KMS-11 (cell line): Measurements from ENCODE around the gene NKAIN2.

ENCODE experiments used
- H2AFZ ChIP-seq: fragments of 200-600 bp; sonication (generic); 2 replicates; pipeline ENCODE4 v1.6.1; 2016; ENCODE audit warnings: antibody characterized with exemption, mixed run types, low read depth
- H3K27ac ChIP-seq: fragments of 200-600 bp; sonication (generic); 2 replicates; pipeline ENCODE4 v1.6.1; 2016; ENCODE audit warnings: mild to moderate bottlenecking, mixed run types
- H3K27me3 ChIP-seq: fragments of 200-600 bp; sonication (generic); 2 replicates; pipeline ENCODE4 v1.6.1; 2017; ENCODE audit warnings: mild to moderate bottlenecking, low read depth, mixed run types, moderate library complexity; ENCODE audit not compliant: insufficient read depth
- H3K36me3 ChIP-seq: fragments of 200-600 bp; sonication (generic); 2 replicates; pipeline ENCODE4 v1.6.1; 2017; ENCODE audit warnings: mild to moderate bottlenecking, mixed run types; ENCODE audit not compliant: insufficient read depth
- H3K4me1 ChIP-seq: fragments of 200-600 bp; sonication (generic); 2 replicates; pipeline ENCODE4 v1.6.1; 2016; ENCODE audit warnings: mild to moderate bottlenecking, low read depth, mixed run types; ENCODE audit not compliant: poor library complexity, severe bottlenecking
- H3K4me2 ChIP-seq: fragments of 200-600 bp; sonication (generic); 2 replicates; pipeline ENCODE4 v1.7.0; 2016; ENCODE audit warnings: mild to moderate bottlenecking, mixed run types
- H3K4me3 ChIP-seq: fragments of 200-600 bp; sonication (generic); IDR thresholded peaks from 2 replicates; pipeline ENCODE4 v1.6.1; 2017; ENCODE audit warnings: low read depth, low read length, mixed read lengths; ENCODE audit not compliant: insufficient read depth
- H3K79me2 ChIP-seq: fragments of 200-600 bp; sonication (generic); 2 replicates; pipeline ENCODE4 v1.6.1; 2016; ENCODE audit warnings: low read depth, mixed run types; ENCODE audit not compliant: insufficient read depth
- H3K9ac ChIP-seq: fragments of 200-600 bp; sonication (generic); 2 replicates; pipeline ENCODE4 v1.6.1; 2016; ENCODE audit warnings: mild to moderate bottlenecking, mixed run types
- H4K20me1 ChIP-seq: fragments of 200-600 bp; sonication (generic); 2 replicates; pipeline ENCODE4 v1.6.1; 2016; ENCODE audit warnings: mild to moderate bottlenecking, mixed run types; ENCODE audit not compliant: insufficient read depth
- CTCF ChIP-seq: fragments of 200-600 bp; sonication (generic); conservative IDR thresholded peaks from 2 replicates; pipeline ENCODE4 v1.6.1; 2017; ENCODE audit warnings: low read depth, mild to moderate bottlenecking, antibody characterized with exemption, low read length, moderate library complexity, mixed read lengths

Gene NKAIN2

GRCh38 chr6:123896869-123897268 is 93.2 kb downstream of the NKAIN2 start:
- no peaks in the 10 kb centered on the region for H3K36me3 ChIP-seq
- no peak overlapping the region for H3K4me2 ChIP-seq
- H3K27ac ChIP-seq = no peak overlapping the region
- no peak overlapping the region for H3K9ac ChIP-seq
- no peaks in the 10 kb centered on the region for H3K4me1 ChIP-seq
- H3K4me3 ChIP-seq = no peak overlapping the region
- H2AFZ ChIP-seq = no peak overlapping the region
- TF ChIP-seq CTCF = no peak
- no peaks in the 10 kb centered on the region for H3K79me2 ChIP-seq
- H3K27me3 ChIP-seq = no peaks in the 10 kb centered on the region
- H4K20me1 ChIP-seq = no peaks in the 10 kb centered on the region

GRCh38 chr6:123897965-123898364 is 94.3 kb downstream of the NKAIN2 start:
- Histone ChIP-seq H2AFZ (no peak overlapping the region), H4K20me1 (no peaks in the 10 kb centered on the region), H3K4me1 (no peaks in the 10 kb centered on the region), H3K36me3 (no peaks in the 10 kb centered on the region), H3K4me3 (no peak overlapping the region), H3K9ac (no peak overlapping the region), H3K27ac (no peak overlapping the region), H3K4me2 (no peak overlapping the region), H3K79me2 (no peaks in the 10 kb centered on the region), H3K27me3 (no peaks in the 10 kb centered on the region)
- TF ChIP-seq CTCF = no peak

- no peaks in the 10 kb centered on the region for H3K79me2 ChIP-seq
- no peak overlapping the region for H3K4me2 ChIP-seq
- H3K4me1 ChIP-seq = no peaks in the 10 kb centered on the region
- H3K4me3 ChIP-seq = no peak overlapping the region
- TF ChIP-seq CTCF = no peak
- no peaks in the 10 kb centered on the region for H4K20me1 ChIP-seq
- no peaks in the 10 kb centered on the region for H3K36me3 ChIP-seq
- no peak overlapping the region for H3K27ac ChIP-seq
- no peak overlapping the region for H2AFZ ChIP-seq
- H3K9ac ChIP-seq = no peak overlapping the region
- H3K27me3 ChIP-seq = no peaks in the 10 kb centered on the region
Measured at GRCh38 chr6:123898665-123899064, 95.0 kb downstream of the NKAIN2 start.

- Histone ChIP-seq H3K27me3 (no peaks in the 10 kb centered on the region), H3K4me2 (no peak overlapping the region), H3K4me3 (no peak overlapping the region), H3K79me2 (no peaks in the 10 kb centered on the region), H3K27ac (no peak overlapping the region), H3K4me1 (no peaks in the 10 kb centered on the region), H3K9ac (no peak overlapping the region), H2AFZ (no peak overlapping the region), H4K20me1 (no peaks in the 10 kb centered on the region), H3K36me3 (no peaks in the 10 kb centered on the region)
- TF ChIP-seq CTCF = no peak
Measured at GRCh38 chr6:123899745-123900144, 96.1 kb downstream of the NKAIN2 start.

GRCh38 chr6:123901436-123901835 is 97.8 kb downstream of the NKAIN2 start:
- H3K9ac ChIP-seq = no peak overlapping the region
- no peak for TF ChIP-seq CTCF
- no peaks in the 10 kb centered on the region for H3K79me2 ChIP-seq
- no peak overlapping the region for H3K27ac ChIP-seq
- no peaks in the 10 kb centered on the region for H4K20me1 ChIP-seq
- H3K27me3 ChIP-seq = no peaks in the 10 kb centered on the region
- H3K36me3 ChIP-seq = no peaks in the 10 kb centered on the region
- H3K4me3 ChIP-seq = no peak overlapping the region
- no peaks in the 10 kb centered on the region for H3K4me1 ChIP-seq
- no peak overlapping the region for H2AFZ ChIP-seq
- H3K4me2 ChIP-seq = no peak overlapping the region
